ENCODE measurements around the gene IL7R.

DNA sequence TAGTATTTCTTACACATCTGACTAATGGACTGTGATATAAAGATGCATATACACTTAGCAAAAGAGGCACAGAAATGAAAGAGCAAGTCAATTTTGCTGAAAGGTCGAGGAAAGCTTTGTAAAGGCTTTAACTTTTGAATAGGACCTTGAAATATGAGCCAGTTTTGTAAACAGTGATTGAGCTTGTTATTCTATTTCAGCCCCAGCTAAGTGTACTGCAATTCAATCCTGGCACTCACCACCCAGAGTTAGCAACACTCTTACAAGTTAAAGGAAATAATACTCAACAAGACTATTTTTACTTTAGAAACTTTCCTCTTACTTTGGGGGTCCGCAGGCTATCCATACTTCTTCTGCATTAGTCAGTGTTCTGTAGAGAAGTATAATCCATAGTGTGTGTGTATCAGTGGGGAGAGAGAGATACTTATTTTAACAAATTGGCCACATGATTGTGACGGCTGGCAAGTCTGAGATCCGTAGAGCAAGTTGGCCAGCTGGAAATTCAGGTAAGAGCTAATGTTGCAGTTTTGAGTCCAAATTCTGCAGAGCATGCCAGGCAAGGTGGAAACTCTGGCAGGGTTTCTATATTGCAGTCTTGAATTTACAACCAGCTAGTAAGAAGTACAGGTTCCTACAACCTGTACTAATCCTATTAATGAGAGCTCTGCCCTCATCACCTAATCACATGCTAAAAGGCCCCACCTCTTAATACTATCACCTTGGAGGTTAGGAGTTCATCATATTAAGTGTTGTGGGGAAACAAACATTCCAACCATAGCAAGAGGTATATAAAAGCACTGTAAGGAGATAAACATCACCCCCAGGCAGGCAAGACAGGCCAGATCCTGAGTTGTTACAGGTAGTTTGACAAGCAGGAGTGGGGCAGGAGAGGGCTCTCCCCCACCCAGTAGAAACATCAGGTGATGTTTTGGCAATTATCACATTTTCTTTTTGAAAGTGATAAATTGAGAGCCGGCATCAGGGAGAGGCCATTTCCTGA is 33.6 kb downstream of the IL7R start:
- TF ChIP-seq, protein P1, sequence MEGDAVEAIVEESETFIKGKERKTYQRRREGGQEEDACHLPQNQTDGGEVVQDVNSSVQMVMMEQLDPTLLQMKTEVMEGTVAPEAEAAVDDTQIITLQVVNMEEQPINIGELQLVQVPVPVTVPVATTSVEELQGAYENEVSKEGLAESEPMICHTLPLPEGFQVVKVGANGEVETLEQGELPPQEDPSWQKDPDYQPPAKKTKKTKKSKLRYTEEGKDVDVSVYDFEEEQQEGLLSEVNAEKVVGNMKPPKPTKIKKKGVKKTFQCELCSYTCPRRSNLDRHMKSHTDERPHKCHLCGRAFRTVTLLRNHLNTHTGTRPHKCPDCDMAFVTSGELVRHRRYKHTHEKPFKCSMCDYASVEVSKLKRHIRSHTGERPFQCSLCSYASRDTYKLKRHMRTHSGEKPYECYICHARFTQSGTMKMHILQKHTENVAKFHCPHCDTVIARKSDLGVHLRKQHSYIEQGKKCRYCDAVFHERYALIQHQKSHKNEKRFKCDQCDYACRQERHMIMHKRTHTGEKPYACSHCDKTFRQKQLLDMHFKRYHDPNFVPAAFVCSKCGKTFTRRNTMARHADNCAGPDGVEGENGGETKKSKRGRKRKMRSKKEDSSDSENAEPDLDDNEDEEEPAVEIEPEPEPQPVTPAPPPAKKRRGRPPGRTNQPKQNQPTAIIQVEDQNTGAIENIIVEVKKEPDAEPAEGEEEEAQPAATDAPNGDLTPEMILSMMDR (IDR thresholded peaks at IDR 0.05): no peak
- TF ChIP-seq POLR2A (IDR thresholded peaks at IDR 0.05) (no peak), EP300 (IDR thresholded peaks at IDR 0.05) (no peak)
